Mucosa of rectum (tissue), 2 donors: Measurements from ENCODE around the gene DVL3.

Experiments used
- H3K27ac ChIP-seq, 2 donors: one replicate each; pipeline ENCODE4 v1.7.0; 2013; ENCODE audit warnings: inconsistent platforms in 2 of 2, low read depth in 2 of 2, low read length in 2 of 2
- H3K27me3 ChIP-seq, 2 donors: one replicate each; pipeline ENCODE4 v1.7.0; 2013; ENCODE audit warnings: low read length in 2 of 2; ENCODE audit not compliant: control insufficient read depth in 2 of 2, insufficient read depth in 2 of 2
- H3K36me3 ChIP-seq, 2 donors: one replicate each; pipeline ENCODE4 v1.7.0; 2013; ENCODE audit warnings: low read length in 2 of 2; ENCODE audit not compliant: control insufficient read depth in 2 of 2, insufficient read depth in 2 of 2
- H3K4me1 ChIP-seq, 2 donors: one replicate each; pipeline ENCODE4 v1.7.0; 2013; ENCODE audit warnings: low read length in 2 of 2, mild to moderate bottlenecking in 1 of 2; ENCODE audit not compliant: control insufficient read depth in 2 of 2, insufficient read depth in 2 of 2
- H3K4me3 ChIP-seq, 2 donors: one replicate each; pipeline ENCODE4 v1.7.0; 2013; ENCODE audit warnings: low read length in 2 of 2
- H3K9ac ChIP-seq, 2 donors: one replicate each; pipeline ENCODE4 v1.7.0; 2013; ENCODE audit warnings: low read length in 2 of 2, low read depth in 1 of 2, mild to moderate bottlenecking in 1 of 2
- H3K9me3 ChIP-seq, 2 donors: one replicate each; pipeline ENCODE4 v1.7.0; 2013; ENCODE audit warnings: low read length in 2 of 2; ENCODE audit not compliant: control insufficient read depth in 2 of 2
- donor health status: healthy.
- donor health status: Normal muscosa, but diverticular disease.

Gene DVL3

DNA sequence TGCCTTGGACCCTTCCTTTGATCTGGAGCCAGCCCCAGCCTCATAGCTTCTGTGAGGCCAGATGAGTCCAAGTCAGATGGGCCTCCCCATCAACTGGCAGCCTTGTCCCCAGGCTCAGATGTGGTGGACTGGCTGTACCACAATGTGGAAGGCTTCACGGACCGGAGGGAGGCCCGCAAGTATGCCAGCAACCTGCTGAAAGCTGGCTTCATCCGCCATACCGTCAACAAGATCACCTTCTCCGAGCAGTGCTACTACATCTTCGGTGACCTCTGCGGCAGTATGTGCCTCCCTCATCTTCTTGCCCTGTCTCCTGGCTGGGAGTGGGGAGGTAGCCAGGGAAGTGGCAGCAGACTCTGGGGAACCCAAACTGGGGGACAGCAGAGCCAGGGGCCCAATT is 12.6 kb downstream of the DVL3 start:
- Histone ChIP-seq H3K27ac (no peak overlapping the region), H3K27me3 (no peaks in the 10 kb centered on the region), H3K4me3 (no peak overlapping the region), H3K4me1 (no peaks in the 10 kb centered on the region), H3K36me3 (peaks cover 61 to 67% of the 10 kb centered on the region in 2 donors), H3K9me3 (no peaks in the 10 kb centered on the region), H3K9ac (no peak overlapping the region)

DNA sequence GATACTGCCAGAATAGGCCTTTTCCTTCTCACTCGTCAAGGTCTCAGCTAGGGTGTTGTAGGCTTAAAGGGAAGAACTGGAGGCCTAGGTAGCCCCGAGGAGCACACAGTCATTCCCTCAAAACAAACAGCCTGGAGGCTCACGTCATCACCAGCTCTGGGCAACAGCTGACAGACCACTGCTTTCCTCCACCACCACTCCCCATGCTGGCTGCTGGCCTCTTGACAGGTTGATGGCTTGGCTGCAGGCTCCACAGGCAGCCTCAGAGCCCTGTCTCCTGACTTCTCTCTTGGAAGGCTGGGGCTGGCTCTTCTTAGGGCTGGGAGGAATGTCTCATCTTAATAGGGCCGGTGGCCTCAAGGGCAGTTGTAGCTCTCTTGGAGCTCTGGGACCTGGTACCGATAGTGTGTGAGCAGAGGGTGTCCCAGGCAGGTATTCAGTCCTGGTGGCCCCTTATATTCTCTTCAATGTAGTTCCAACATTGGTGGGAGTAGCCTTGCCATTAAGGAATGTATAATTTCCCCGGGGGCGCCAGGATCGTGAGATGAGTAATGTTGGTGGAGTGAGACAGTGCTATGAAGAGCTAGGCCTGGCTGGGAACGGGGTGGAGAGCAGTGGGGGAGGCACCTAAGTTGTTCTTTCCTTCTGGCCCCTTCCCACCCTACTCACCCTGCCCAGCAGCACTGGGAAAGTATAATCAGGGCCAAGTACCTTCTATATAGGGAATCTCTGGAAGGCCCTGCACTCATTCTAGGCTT is 13.4 kb downstream of the DVL3 start:
- Histone ChIP-seq H3K27ac (no peak overlapping the region), H3K36me3 (peaks cover 58 to 65% of the 10 kb centered on the region in 2 donors), H3K4me3 (no peak overlapping the region), H3K9ac (no peak overlapping the region), H3K27me3 (no peaks in the 10 kb centered on the region), H3K9me3 (no peaks in the 10 kb centered on the region), H3K4me1 (no peaks in the 10 kb centered on the region)

DNA sequence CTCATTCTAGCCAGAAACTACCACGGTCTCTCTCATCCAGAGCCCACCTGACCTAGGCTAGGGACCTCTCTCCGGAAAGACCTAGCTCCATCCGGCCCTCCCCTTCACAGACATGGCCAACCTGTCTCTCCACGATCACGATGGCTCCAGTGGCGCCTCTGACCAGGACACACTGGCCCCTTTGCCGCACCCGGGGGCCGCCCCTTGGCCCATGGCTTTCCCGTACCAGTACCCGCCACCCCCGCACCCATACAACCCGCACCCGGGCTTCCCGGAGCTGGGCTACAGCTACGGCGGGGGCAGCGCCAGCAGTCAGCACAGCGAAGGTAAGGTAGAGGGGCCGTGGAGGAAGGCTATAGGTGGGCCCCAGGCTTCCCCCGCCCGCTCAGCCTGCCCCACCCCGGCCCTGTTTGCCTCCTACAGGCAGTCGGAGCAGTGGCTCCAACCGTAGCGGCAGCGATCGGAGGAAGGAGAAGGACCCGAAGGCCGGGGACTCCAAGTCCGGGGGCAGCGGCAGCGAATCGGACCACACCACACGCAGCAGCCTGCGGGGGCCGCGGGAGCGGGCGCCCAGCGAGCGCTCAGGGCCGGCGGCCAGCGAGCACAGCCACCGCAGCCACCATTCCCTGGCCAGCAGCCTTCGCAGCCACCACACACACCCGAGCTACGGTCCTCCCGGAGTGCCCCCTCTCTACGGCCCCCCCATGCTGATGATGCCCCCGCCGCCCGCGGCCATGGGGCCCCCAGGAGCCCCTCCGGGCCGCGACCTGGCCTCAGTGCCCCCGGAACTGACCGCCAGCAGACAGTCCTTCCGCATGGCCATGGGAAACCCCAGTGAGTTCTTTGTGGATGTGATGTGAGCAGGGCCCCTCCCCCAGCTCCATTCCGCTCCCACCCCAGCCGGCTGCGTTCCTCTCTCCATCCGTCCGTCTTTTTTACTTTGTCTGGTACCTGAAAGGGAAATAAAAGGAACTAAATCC is 15.0 kb downstream of the DVL3 start:
- Histone ChIP-seq H3K9ac (no peak overlapping the region), H3K27me3 (no peaks in the 10 kb centered on the region), H3K4me3 (no peak overlapping the region), H3K9me3 (no peaks in the 10 kb centered on the region), H3K27ac (no peak overlapping the region), H3K4me1 (no peaks in the 10 kb centered on the region), H3K36me3 (peaks cover 42 to 51% of the 10 kb centered on the region in 2 donors)

DNA sequence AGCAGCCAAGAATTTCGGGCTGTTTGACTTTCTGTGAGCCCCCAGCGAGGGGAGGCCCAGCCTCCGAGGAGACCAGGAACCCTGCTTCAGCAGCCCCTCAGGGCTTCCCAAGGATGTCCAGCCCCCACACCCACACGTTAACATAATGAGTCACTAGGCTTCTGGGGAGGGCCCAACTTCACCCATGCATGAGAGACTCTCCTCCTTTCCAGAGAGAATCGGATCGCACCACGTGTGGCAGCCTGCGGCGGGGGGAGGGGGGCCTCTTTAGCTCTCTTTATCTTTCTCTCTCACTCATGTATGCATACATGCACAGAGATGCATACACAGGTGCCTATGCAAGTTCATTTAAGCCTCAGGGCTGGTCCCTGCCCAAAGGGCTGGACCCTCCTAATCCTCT is 16.4 kb downstream of the DVL3 start:
- H3K9ac ChIP-seq, result no peak overlapping the region
- H3K4me1 ChIP-seq, result peaks cover 8 to 10% of the 10 kb centered on the region in 2 donors
- H3K9me3 ChIP-seq, result no peaks in the 10 kb centered on the region
- H3K27ac ChIP-seq, result no peak overlapping the region
- H3K36me3 ChIP-seq, result peaks cover 28 to 37% of the 10 kb centered on the region in 2 donors
- no peak overlapping the region for H3K4me3 ChIP-seq
- H3K27me3 ChIP-seq, result no peaks in the 10 kb centered on the region

DNA sequence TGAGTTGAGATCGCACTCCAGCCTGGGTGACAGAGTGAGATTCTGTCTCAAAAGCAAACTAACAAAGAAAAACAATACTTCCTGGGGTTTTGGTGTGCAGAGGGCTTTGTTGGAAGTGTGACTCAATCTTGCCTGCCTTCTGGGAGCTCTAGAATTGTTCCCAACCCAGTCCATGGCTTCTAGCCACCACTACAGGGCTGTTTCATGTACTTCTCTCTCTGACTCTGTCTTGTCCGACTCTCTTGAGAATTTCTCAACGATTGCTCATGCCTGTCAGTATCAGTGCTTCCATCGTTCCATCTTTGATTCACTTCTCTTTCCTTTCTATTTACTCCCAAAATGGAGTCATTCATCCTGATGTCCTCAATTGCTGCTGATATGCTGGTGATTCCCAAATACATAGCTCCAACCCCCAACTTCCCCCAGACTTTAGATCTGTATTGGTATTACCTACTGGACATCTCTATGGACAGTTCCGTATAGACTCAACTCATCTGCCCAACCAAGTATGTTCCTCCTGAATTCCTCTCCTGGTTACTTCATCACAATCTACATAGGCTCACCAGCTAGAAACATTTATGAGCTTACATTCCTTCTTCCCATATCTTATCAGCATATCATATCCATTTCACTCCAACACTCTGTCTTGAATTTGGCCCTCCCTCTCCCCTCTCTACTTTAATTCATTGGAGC is 17.6 kb downstream of the DVL3 start:
- Histone ChIP-seq H3K9ac (no peak overlapping the region), H3K36me3 (peaks cover 22 to 33% of the 10 kb centered on the region in 2 donors), H3K4me1 (peaks cover 15 to 18% of the 10 kb centered on the region in 2 donors), H3K27ac (no peak overlapping the region), H3K4me3 (no peak overlapping the region), H3K9me3 (no peaks in the 10 kb centered on the region), H3K27me3 (no peaks in the 10 kb centered on the region)

DNA sequence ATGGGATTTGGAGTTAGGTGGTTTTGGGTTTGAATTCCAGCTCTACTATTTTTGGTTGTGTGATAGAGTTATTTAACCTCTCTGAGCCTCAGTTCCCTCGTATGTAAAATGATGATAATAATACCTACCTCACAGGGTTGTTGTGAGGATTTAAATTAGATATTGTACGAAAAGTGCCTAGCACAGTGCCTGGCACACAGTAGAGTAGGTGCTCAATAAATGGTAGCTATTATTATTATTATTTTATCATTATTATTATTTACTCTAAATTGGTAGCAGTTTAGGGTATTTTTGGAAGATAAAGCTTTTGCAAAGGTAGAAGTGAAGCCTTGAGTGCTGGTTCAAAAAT is 18.2 kb downstream of the DVL3 start:
- peaks cover 23 to 33% of the 10 kb centered on the region in 2 donors for H3K36me3 ChIP-seq
- peaks cover 17 to 21% of the 10 kb centered on the region in 2 donors for H3K4me1 ChIP-seq
- no peaks in the 10 kb centered on the region for H3K27me3 ChIP-seq
- no peak overlapping the region for H3K4me3 ChIP-seq
- H3K9me3 ChIP-seq, result no peaks in the 10 kb centered on the region
- no peak overlapping the region for H3K9ac ChIP-seq
- peak overlapping the region in 1 of 2 donors; percentile 46 for H3K27ac ChIP-seq

DNA sequence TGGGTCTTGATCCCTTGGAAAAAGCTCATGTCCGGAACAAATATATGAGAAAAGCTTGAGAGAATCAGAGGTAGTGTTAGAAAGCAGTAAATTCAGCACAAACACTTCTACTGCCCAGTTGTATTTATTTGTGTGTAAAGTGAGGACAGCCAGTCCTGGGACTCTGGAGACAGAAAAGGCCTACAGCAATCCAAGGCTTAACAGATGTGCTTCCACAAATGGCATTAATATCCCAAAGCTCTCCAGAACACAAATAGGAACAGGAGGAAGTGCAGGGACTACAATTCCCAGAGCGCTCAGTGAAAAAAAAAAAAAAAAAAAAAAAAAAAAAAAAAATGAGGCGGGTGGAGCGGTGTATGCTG is 19.1 kb downstream of the DVL3 start:
- Histone ChIP-seq H3K4me1 (peaks cover 17 to 21% of the 10 kb centered on the region in 2 donors), H3K9me3 (no peaks in the 10 kb centered on the region), H3K27me3 (no peaks in the 10 kb centered on the region), H3K27ac (peak overlapping the region; percentile 46 to 63), H3K9ac (no peak overlapping the region), H3K4me3 (peak overlapping the region in 1 of 2 donors; percentile 45), H3K36me3 (peaks cover 28 to 41% of the 10 kb centered on the region in 2 donors)

DNA sequence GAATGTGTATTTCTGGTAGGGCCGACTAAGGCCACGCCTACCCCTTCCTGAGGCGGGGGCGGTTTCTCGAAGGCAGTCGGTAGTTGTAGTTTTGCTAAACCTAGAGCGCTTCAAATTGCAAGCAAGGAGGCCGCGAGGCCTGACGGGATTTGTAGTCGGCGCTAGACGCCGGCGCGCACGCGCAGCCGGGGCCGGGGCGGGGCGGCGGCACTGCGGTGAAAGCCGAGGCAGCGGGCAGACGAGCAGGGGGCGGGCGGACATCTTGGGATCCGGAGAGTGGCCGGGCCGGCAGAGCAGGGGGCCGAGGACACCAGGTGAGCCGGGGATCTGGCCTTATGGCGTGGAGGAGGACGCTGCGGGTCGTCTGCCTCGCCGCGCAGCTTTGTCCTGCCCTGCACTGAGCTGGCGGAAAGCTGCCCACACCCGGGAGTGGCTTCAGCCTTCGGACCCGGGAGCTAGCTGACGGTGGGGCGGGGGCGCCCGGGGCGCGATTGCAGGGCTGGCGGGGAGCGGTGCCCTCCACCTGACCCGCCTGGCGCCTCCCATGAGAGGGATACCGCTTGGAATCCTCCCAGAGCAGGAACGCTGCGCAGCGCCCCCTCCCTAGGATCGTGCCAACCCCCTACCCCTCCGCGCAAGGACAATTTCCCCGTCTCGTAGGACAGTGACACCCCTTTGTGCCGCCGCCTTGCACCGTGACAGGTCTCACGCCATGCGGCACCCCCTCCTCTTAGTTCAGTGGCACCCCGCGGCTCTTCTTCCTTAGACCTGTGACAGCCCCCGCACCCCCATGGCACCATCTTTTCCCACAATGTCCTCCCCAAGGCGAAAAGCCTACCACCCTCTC is 19.7 kb downstream of the DVL3 start, which contains the start of gene AP2M1:
Gene AP2M1 (plus strand): TSS at position 210 of the 847 bp plus-strand sequence. CDS start 2,139 bp downstream, outside the sequence.
- peak within 1 kb of the TSS; percentile 95 to 96 for H3K9ac ChIP-seq
- H3K27me3 ChIP-seq, result no peaks in the 10 kb centered on the region
- H3K4me1 ChIP-seq, result peaks cover 17 to 21% of the 10 kb centered on the region in 2 donors
- H3K36me3 ChIP-seq, result peaks cover 26 to 47% of the 10 kb centered on the region in 2 donors
- H3K27ac ChIP-seq, result peak within 1 kb of the TSS; percentile 85 to 89
- peak within 1 kb of the TSS; percentile 89 to 90 for H3K4me3 ChIP-seq
- H3K9me3 ChIP-seq, result no peaks in the 10 kb centered on the region

DNA sequence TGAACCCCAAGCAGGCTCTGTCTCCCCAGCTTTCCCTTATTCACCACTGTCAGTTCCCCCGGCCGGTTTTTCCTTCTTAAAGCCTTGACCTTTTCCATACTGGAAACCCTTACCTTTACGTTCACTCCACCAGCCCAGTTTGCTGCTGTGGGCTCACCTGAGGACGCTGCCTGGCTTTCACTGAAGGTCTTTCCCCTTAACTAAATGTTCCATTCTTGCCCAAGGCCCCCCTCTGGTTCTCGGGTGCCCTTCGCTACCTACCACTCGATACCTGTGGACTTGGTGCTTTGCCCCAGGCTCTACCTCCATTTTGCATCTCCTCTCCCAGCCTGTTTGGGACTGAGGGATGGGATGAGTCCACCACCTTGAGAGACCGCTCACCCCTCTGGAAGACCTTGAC is 20.3 kb downstream of the DVL3 start:
- H3K9ac ChIP-seq, result peak overlapping the region; percentile 95 to 96
- peaks cover 32 to 53% of the 10 kb centered on the region in 2 donors for H3K36me3 ChIP-seq
- H3K4me1 ChIP-seq, result peaks cover 17 to 21% of the 10 kb centered on the region in 2 donors
- no peaks in the 10 kb centered on the region for H3K9me3 ChIP-seq
- H3K27ac ChIP-seq, result peak overlapping the region; percentile 85 to 89
- no peaks in the 10 kb centered on the region for H3K27me3 ChIP-seq
- peak overlapping the region; percentile 89 to 90 for H3K4me3 ChIP-seq
